Smooth muscle cell of the coronary artery (primary cell): ENCODE measurements around the gene TOMT. TPM values are rescaled to one million over a fixed set of nuclear protein-coding genes. Genes with fewer than 3 reads are reported as not detected.

Experiments
- total RNA-seq: library from RNA; depleted of rRNA; stranded (reverse); fragments of >200 nt; gene quantifications from 2 replicates; pipeline ENCODE4 v1.2.3, GENCODE V29; 2014; ENCODE audit warnings: low replicate concordance

TOMT gene
- not detected in 2 replicates for total RNA-seq

GRCh38 chr11:72105888-72106287 lies at the start of gene TOMT:
Gene TOMT, plus strand, starts transcription at chr11:72105924. Its CDS starts 28 bp downstream, at chr11:72105952.

GRCh38 chr11:72080326-72081183 lies 25.2 kb upstream of the TOMT start, which contains the start of the genes LRRC51 and NUMA1:
Gene LRRC51, plus strand, starts transcription at chr11:72080850. Its CDS starts 8,234 bp downstream, at chr11:72089084.
Gene NUMA1, minus strand, starts transcription at chr11:72080542. Its CDS starts 44,599 bp downstream, at chr11:72035943.

GRCh38 chr11:72102946-72103753 lies 2.6 kb upstream of the TOMT start, which contains the start of gene LAMTOR1:
Gene LAMTOR1, minus strand, starts transcription at chr11:72103297. Its CDS starts 73 bp downstream, at chr11:72103224.

GRCh38 chr11:72112143-72112977 lies 6.6 kb downstream of the TOMT start, which contains the start of gene ANAPC15:
Gene ANAPC15, minus strand, starts transcription at chr11:72112695. Its CDS starts 1,419 bp downstream, at chr11:72111276.

GRCh38 chr11:72135473-72135872 lies 29.7 kb downstream of the TOMT start, which contains the start of gene FOLR3:
Gene FOLR3, plus strand, starts transcription at chr11:72135725. Its CDS starts 228 bp downstream, at chr11:72135953.

Other genes starting within 250 kb of the TOMT start
- gene DEFB131B, start 227.5 kb upstream of the TOMT start, total RNA-seq: not detected in 2 replicates
- 4.6 and 7.3 TPM in 2 replicates for gene XNDC1N, start 177.3 kb upstream of the TOMT start, total RNA-seq
- 87.3 and 107 TPM in 2 replicates for gene RNF121, start 176.9 kb upstream of the TOMT start, total RNA-seq
- gene IL18BP, start 107.0 kb upstream of the TOMT start, total RNA-seq: 1.9 and 3.8 TPM in 2 replicates
- 88.9 and 138 TPM in 2 replicates for gene NUMA1, start 25.4 kb upstream of the TOMT start, total RNA-seq
- gene LRRC51, start 25.1 kb upstream of the TOMT start, total RNA-seq: 7.5 and 9.5 TPM in 2 replicates
- 87.7 and 153 TPM in 2 replicates for gene LAMTOR1, start 2.6 kb upstream of the TOMT start, total RNA-seq
- gene ANAPC15, start 6.8 kb downstream of the TOMT start, total RNA-seq: 37.6 and 61.5 TPM in 2 replicates
- 5.5 TPM in 1 of 2 replicates, not detected in the other for gene FOLR3, start 29.8 kb downstream of the TOMT start, total RNA-seq
- not detected in 2 replicates for gene FOLR1, start 86.2 kb downstream of the TOMT start, total RNA-seq
- gene FOLR2, start 110.9 kb downstream of the TOMT start, total RNA-seq: not detected in 2 replicates
- gene INPPL1, start 118.8 kb downstream of the TOMT start, total RNA-seq: 49.4 and 53.9 TPM in 2 replicates
- not detected in 2 replicates for gene PHOX2A, start 138.3 kb downstream of the TOMT start, total RNA-seq